HepG2 (cell line): ENCODE data around the gene BMP2. TPM values are rescaled to one million over a fixed set of nuclear protein-coding genes. Genes with fewer than 3 reads are reported as not detected.
A peak's percentile ranks its signal among the peaks of the same experiment; 100 is the strongest.

Source experiments
- AGO1 ChIP-seq: fragments of 200-400 bp; formaldehyde crosslinking; IDR thresholded peaks from 2 replicates; pipeline ENCODE4 v1.6.1; 2017; ENCODE audit warnings: mild to moderate bottlenecking, low read depth, low read length, moderate library complexity; ENCODE audit not compliant: poor library complexity, severe bottlenecking
- ARNT2 ChIP-seq: sonication (generic); formaldehyde crosslinking; IDR thresholded peaks from 2 replicates; pipeline ENCODE4 v1.8.0; 2022; ENCODE audit warnings: mild to moderate bottlenecking, low read depth, missing genetic modification reagents, moderate library complexity
- BRD4 ChIP-seq: sonication (generic); formaldehyde crosslinking; IDR thresholded peaks from 2 replicates; pipeline ENCODE4 v1.4.0; 2020; ENCODE audit warnings: missing genetic modification reagents
- FLYWCH1 ChIP-seq: sonication (generic); formaldehyde crosslinking; IDR thresholded peaks from 2 replicates; pipeline ENCODE4 v1.8.1; 2023; ENCODE audit warnings: mild to moderate bottlenecking, missing genetic modification reagents
- GATA4 ChIP-seq: sonication (generic); IDR thresholded peaks from 2 replicates; pipeline ENCODE4 v1.6.1; 2016; ENCODE audit warnings: antibody characterized with exemption, low read depth, borderline replicate concordance
- KLF12 ChIP-seq: sonication (generic); formaldehyde crosslinking; IDR thresholded peaks from 2 replicates; pipeline ENCODE4 v1.4.0; 2020; ENCODE audit warnings: missing genetic modification reagents, borderline replicate concordance
- MEIS2 ChIP-seq: sonication (generic); formaldehyde crosslinking; IDR thresholded peaks from 2 replicates; pipeline ENCODE4 v1.9.0; 2021; ENCODE audit warnings: mild to moderate bottlenecking, missing genetic modification reagents
- MTF2 ChIP-seq: sonication (generic); formaldehyde crosslinking; IDR thresholded peaks from 2 replicates; pipeline ENCODE4 v1.5.0; 2020; ENCODE audit warnings: missing genetic modification reagents, borderline replicate concordance
- PHF20 ChIP-seq: sonication (generic); formaldehyde crosslinking; IDR thresholded peaks from 2 replicates; pipeline ENCODE4 v1.5.0; 2020; ENCODE audit warnings: mild to moderate bottlenecking, missing genetic modification reagents
- RORA ChIP-seq: sonication (generic); formaldehyde crosslinking; IDR thresholded peaks from 2 replicates; pipeline ENCODE4 v1.5.0; 2020; ENCODE audit warnings: mild to moderate bottlenecking, missing genetic modification reagents, moderate library complexity
- SOX6 ChIP-seq, 2 experiments: fragments of 450-650 bp in 1 of 2; sonication (generic) in 1 of 2; formaldehyde crosslinking in 1 of 2; IDR thresholded peaks; 2 replicates each; pipeline versions ENCODE4 v1.4.0 to v1.6.1; 2017 to 2020; ENCODE audit warnings: antibody characterized with exemption in 1 of 2, mild to moderate bottlenecking in 1 of 2, missing genetic modification reagents in 1 of 2
- SRY ChIP-seq: sonication (generic); formaldehyde crosslinking; IDR thresholded peaks from 2 replicates; pipeline ENCODE4 v1.8.0; 2022; ENCODE audit warnings: mild to moderate bottlenecking, missing genetic modification reagents
- TOPORS ChIP-seq: sonication (generic); formaldehyde crosslinking; IDR thresholded peaks from 2 replicates; pipeline ENCODE4 v1.8.0; 2023; ENCODE audit warnings: mild to moderate bottlenecking, missing genetic modification reagents
- ZNF12 ChIP-seq: sonication (generic); formaldehyde crosslinking; IDR thresholded peaks from 2 replicates; pipeline ENCODE4 v1.5.0; 2020; ENCODE audit warnings: missing genetic modification reagents
- ZNF124 ChIP-seq: sonication (generic); formaldehyde crosslinking; IDR thresholded peaks from 2 replicates; pipeline ENCODE4 v1.4.0; 2020; ENCODE audit warnings: missing genetic modification reagents
- ZNF281 ChIP-seq: sonication (generic); formaldehyde crosslinking; IDR thresholded peaks from 2 replicates; pipeline ENCODE4 v1.4.0; 2020; ENCODE audit warnings: missing genetic modification reagents, borderline replicate concordance
- ZNF547 ChIP-seq: sonication (generic); formaldehyde crosslinking; IDR thresholded peaks from 2 replicates; pipeline ENCODE4 v1.5.1; 2020; ENCODE audit warnings: mild to moderate bottlenecking, missing genetic modification reagents
- ZNF569 ChIP-seq: sonication (generic); formaldehyde crosslinking; IDR thresholded peaks from 2 replicates; pipeline ENCODE4 v1.5.0; 2020; ENCODE audit warnings: mild to moderate bottlenecking, missing genetic modification reagents, moderate library complexity, borderline replicate concordance
- ZNF746 ChIP-seq: sonication (generic); formaldehyde crosslinking; IDR thresholded peaks from 2 replicates; pipeline ENCODE4 v1.8.0; 2022; ENCODE audit warnings: mild to moderate bottlenecking, missing genetic modification reagents
- ZNF776 ChIP-seq: sonication (generic); formaldehyde crosslinking; IDR thresholded peaks from 2 replicates; pipeline ENCODE4 v1.4.0; 2020; ENCODE audit warnings: mild to moderate bottlenecking, missing genetic modification reagents
- ZUFSP ChIP-seq: sonication (generic); formaldehyde crosslinking; IDR thresholded peaks from 2 replicates; pipeline ENCODE4 v1.9.0; 2021; ENCODE audit warnings: missing genetic modification reagents, mild to moderate bottlenecking, borderline replicate concordance
- polyA plus RNA-seq, 8 experiments: library from polyadenylated mRNA; depleted of rRNA in 3 of 8; stranded (reverse) in 7 of 8; unstranded in 1 of 8; fragments of >200 nt; fragmentation: Illumina TruSeq in 4 of 8; extraction: Trizol in 4 of 8; gene quantifications; 2 replicates each; pipeline versions ENCODE4 v1.2.1 to v1.2.3, GENCODE V29; 2011 to 2016; ENCODE audit warnings: low read depth in 4 of 8, missing spikeins in 1 of 8, mixed read lengths in 1 of 8; ENCODE audit not compliant: insufficient read depth in 1 of 8
- total RNA-seq, 5 experiments: library from RNA; depleted of rRNA; stranded (reverse); fragments of >200 nt; fragmentation: Illumina TruSeq; extraction: Trizol; gene quantifications; 2 replicates each; pipeline ENCODE4 v1.2.3, GENCODE V29; 2016; ENCODE audit warnings: low read depth in 1 of 5
- TF ChIP-seq, protein P1 (sequence below): sonication (generic); formaldehyde crosslinking; IDR thresholded peaks from 2 replicates; pipeline ENCODE4 v1.4.0; 2020; ENCODE audit warnings: missing genetic modification reagents

The BMP2 gene
- total and polyA plus RNA-seq, 2 of the 13 experiments (the other 11 are each of a cell fraction or from before 2014, with no cell fraction given): 0.02 to 0.03 TPM

DNA sequence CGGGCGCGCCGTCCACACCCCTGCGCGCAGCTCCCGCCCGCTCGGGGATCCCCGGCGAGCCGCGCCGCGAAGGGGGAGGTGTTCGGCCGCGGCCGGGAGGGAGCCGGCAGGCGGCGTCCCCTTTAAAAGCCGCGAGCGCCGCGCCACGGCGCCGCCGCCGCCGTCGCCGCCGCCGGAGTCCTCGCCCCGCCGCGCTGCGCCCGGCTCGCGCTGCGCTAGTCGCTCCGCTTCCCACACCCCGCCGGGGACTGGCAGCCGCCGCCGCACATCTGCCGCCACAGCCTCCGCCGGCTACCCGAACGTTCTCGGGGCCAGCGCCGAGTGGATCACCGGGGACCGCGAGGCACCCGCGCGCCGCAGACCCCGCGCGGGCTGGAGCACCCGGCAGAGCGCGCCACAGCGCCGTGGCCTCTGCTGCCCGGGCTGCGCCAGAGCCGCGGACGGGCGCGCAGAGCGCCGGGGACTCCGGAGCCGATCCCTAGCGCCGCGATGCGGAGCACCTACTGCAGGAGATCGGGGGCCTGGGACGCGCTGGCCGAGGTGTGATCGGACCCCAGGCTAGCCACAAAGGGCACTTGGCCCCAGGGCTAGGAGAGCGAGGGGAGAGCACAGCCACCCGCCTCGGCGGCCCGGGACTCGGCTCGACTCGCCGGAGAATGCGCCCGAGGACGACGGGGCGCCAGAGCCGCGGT lies at the start of gene BMP2 (continued):
- TF ChIP-seq AGO1 (no peak), ZNF569 (no peak), GATA4 (no peak), FLYWCH1 (no peak), SOX6 (IDR thresholded peaks at IDR 0.05) (no peak), SOX6 (CRISPR knock-in tag; IDR thresholded peaks at IDR 0.05) (no peak), SRY (CRISPR knock-in tag) (peak; percentile 57; the same call in 1 of the 2 replicates), ZNF12 (CRISPR knock-in tag) (no peak), MTF2 (CRISPR knock-in tag) (peak; percentile 88; the same call in 1 of the 2 replicates), MEIS2 (0 out of 2 replicates have a peak, but pooled peaks have one; percentile 35), ARNT2 (CRISPR knock-in tag) (peak; percentile 57; the same call in 1 of the 2 replicates), ZNF776 (peak; percentile 72; the same call in 1 of the 2 replicates), RORA (CRISPR knock-in tag) (no peak), ZUFSP (no peak), ZNF124 (CRISPR knock-in tag) (no peak), ZNF281 (CRISPR knock-in tag) (no peak), KLF12 (no peak), ZNF746 (CRISPR knock-in tag) (no peak), TOPORS (no peak), ZNF547 (CRISPR knock-in tag) (0 out of 2 replicates have a peak, but pooled peaks have one; percentile 55), BRD4 (CRISPR knock-in tag) (no peak), PHF20 (CRISPR knock-in tag) (no peak)
- TF ChIP-seq, protein P1, sequence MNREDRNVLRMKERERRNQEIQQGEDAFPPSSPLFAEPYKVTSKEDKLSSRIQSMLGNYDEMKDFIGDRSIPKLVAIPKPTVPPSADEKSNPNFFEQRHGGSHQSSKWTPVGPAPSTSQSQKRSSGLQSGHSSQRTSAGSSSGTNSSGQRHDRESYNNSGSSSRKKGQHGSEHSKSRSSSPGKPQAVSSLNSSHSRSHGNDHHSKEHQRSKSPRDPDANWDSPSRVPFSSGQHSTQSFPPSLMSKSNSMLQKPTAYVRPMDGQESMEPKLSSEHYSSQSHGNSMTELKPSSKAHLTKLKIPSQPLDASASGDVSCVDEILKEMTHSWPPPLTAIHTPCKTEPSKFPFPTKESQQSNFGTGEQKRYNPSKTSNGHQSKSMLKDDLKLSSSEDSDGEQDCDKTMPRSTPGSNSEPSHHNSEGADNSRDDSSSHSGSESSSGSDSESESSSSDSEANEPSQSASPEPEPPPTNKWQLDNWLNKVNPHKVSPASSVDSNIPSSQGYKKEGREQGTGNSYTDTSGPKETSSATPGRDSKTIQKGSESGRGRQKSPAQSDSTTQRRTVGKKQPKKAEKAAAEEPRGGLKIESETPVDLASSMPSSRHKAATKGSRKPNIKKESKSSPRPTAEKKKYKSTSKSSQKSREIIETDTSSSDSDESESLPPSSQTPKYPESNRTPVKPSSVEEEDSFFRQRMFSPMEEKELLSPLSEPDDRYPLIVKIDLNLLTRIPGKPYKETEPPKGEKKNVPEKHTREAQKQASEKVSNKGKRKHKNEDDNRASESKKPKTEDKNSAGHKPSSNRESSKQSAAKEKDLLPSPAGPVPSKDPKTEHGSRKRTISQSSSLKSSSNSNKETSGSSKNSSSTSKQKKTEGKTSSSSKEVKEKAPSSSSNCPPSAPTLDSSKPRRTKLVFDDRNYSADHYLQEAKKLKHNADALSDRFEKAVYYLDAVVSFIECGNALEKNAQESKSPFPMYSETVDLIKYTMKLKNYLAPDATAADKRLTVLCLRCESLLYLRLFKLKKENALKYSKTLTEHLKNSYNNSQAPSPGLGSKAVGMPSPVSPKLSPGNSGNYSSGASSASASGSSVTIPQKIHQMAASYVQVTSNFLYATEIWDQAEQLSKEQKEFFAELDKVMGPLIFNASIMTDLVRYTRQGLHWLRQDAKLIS (CRISPR knock-in tag): no peak
